ENCODE results near the gene BCAP31.
"Not testable (repeated sequence)": the region's sequence is repeated elsewhere in the genome, so short reads cannot be mapped to it uniquely, and the experiment has no call there.

The BCAP31 gene

GRCh38 chrX:153693216-153694086 is 30.7 kb downstream of the BCAP31 start:
- no peak for DNase-seq

- DNase-seq = no peak
Measured at GRCh38 chrX:153692611-153693156, 31.5 kb downstream of the BCAP31 start.

GRCh38 chrX:153692003-153692402 is 32.2 kb downstream of the BCAP31 start:
- no peak for DNase-seq

GRCh38 chrX:153691032-153691827 is 33.0 kb downstream of the BCAP31 start:
- not testable (repeated sequence) for DNase-seq

GRCh38 chrX:153690466-153690865 is 33.7 kb downstream of the BCAP31 start:
- DNase-seq = no peak

- DNase-seq = no peak
Measured at GRCh38 chrX:153689654-153690465, 34.3 kb downstream of the BCAP31 start.

- peak in 12 of 14 donors; percentile 28 to 82 (median 60) for DNase-seq
Measured at GRCh38 chrX:153688911-153689590, 35.1 kb downstream of the BCAP31 start.

GRCh38 chrX:153688506-153688905 is 35.7 kb downstream of the BCAP31 start:
- DNase-seq = no peak

GRCh38 chrX:153688071-153688470 is 36.1 kb downstream of the BCAP31 start:
- DNase-seq = no peak

- DNase-seq = peak in 12 of 14 donors; percentile 23 to 81 (median 56)
Measured at GRCh38 chrX:153687121-153688039, 36.8 kb downstream of the BCAP31 start, which contains the start of gene SLC6A8. Gene SLC6A8, plus strand, starts transcription at chrX:153687926. Its CDS starts 649 bp downstream, at chrX:153688575.

- DNase-seq = no peak
Measured at GRCh38 chrX:153686711-153687110, 37.5 kb downstream of the BCAP31 start.

GRCh38 chrX:153685751-153686696 is 38.2 kb downstream of the BCAP31 start:
- DNase-seq = no peak

GRCh38 chrX:153685156-153685536 is 39.0 kb downstream of the BCAP31 start:
- no peak for DNase-seq

- no peak for DNase-seq
Measured at GRCh38 chrX:153684467-153685155, 39.6 kb downstream of the BCAP31 start.

GRCh38 chrX:153683486-153683885 is 40.7 kb downstream of the BCAP31 start:
- not testable (repeated sequence) for DNase-seq

- DNase-seq = no peak
Measured at GRCh38 chrX:153681175-153681574, 43.0 kb downstream of the BCAP31 start.

- no peak for DNase-seq
Measured at GRCh38 chrX:153674219-153674851, 49.9 kb downstream of the BCAP31 start.

All from C1 segment of cervical spinal cord (tissue), 14 donors.